GM12892 (cell line): ENCODE measurements around the gene PRICKLE3.

ENCODE experiments used
- POLR2A ChIP-seq: IDR thresholded peaks from 2 replicates; pipeline ENCODE4 v1.6.1; 2011; ENCODE audit warnings: low read depth, low read length, control low read depth
- POLR2AphosphoS5 ChIP-seq: IDR thresholded peaks from 2 replicates; pipeline ENCODE4 v1.6.1; 2011; ENCODE audit warnings: low read depth, low read length, control low read depth
- TAF1 ChIP-seq: IDR thresholded peaks from 2 replicates; pipeline ENCODE4 v1.6.1; 2011; ENCODE audit warnings: low read depth, mild to moderate bottlenecking, control low read depth, low read length, borderline replicate concordance

- TF ChIP-seq POLR2AphosphoS5 (no peak), POLR2A (no peak), TAF1 (no peak)
Measured at GRCh38 chrX:49174723-49175122, 11.4 kb downstream of the PRICKLE3 start.
